ENCODE results near the gene FAM111B.
"Not testable (repeated sequence)": the region's sequence is repeated elsewhere in the genome, so short reads cannot be mapped to it uniquely, and the experiment has no call there.

The FAM111B gene

DNA sequence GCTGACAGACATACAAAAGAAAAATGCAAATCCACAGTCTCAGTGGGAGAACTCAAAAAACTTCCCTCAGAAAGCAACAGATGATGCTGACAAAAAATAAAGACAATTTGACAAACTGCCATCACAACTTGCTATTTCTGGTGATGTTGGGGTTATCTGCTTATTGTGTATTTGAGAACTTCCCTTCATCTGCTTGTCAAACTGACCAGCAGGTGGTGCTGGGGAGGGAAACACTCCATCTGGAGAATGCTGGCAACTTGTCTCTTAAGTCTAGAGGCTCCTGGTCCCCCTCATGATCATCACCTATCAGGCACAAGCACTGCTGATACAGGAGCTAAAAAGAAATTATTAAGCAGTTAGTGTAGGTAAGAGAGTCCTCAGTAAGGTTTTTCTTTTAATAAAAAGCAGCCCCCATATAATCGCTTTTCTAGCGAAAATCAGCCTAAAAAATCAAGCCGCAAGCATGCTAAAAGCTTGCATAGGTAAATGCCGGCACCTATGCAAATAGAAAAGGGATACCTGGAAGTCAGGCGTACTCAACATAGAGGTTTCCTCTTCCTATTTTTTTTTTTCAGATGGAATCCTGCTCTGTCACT is 9.8 kb upstream of the FAM111B start:
- in situ Hi-C loops (cut with HindIII; ENCODE audit: low sequenced_read_pairs), result no loop called here

DNA sequence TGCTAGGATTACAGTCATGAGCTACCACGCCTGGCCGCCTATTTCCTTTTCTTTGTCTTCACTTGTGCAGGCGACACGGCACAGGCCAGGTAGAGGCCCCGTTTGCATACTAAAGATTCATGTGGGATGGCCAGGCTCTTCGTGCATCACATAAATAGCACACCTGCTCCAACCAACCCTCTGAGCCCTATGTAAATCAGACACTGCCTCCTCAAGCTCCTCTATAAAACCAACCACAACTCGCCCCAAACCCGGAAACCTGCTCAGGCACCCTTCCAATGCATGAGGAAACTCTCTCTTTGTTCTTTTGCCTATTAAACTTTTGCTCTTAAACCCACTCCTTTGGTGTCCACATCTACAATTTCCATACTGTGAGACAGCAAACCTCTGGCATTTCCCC is 9.1 kb upstream of the FAM111B start:
- in situ Hi-C loops (cut with HindIII; ENCODE audit: low sequenced_read_pairs), result not testable (repeated sequence)

DNA sequence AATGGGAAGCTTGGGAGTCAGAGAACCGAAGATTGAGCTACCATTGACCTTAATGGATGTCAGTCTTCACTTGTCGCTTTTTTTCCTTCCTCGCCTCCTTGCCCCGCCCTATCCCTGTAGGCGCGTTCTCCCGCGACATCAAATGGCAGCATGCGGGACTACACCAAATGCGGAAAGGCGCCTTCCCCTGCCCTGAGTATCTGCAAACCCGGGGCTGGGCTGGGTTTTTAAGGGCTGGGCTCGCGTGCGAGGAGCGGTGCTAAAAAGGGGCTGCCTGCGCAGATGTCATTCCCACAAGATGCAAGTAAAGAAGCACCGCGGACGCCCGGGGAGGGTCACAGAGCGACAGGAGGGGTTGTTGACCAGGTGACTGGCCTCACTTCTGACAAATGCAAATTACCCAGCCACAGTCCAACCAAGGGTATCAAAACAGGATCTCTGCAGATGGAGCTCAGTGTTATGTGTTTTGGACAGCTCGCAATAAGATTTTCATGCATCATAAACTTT is 4.7 kb upstream of the FAM111B start:
- in situ Hi-C loops (cut with HindIII; ENCODE audit: low sequenced_read_pairs), result no loop called here

- in situ Hi-C loops (cut with HindIII; ENCODE audit: low sequenced_read_pairs), result not testable (repeated sequence)
These were observed 684 bp downstream of the FAM111B start for GRCh38 chr11:59107721-59108120.

GRCh38 chr11:59112494-59112893 is 5.5 kb downstream of the FAM111B start:
- in situ Hi-C loops (cut with HindIII; ENCODE audit: low sequenced_read_pairs), result no loop called here

DNA sequence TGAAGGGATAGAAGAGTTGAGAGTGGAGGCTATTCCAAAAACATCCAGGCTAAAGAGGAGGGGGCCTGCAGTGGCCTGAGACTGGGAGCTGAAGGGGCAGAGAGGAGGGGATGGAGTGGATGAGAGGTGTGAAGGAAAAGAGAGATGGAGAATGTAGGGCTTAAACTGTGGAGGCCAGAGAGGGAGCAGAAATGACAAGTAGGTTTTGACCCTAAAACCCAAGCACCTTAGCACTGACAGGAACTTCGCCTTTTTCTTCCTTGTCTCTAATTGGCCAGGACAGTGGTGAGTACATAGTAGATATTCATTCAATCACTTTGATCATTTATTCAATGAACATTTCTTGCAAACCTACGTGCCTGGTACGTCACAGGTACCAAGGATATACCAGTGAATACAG is 7.3 kb downstream of the FAM111B start:
- in situ Hi-C loops (cut with HindIII; ENCODE audit: low sequenced_read_pairs), result no loop called here

DNA sequence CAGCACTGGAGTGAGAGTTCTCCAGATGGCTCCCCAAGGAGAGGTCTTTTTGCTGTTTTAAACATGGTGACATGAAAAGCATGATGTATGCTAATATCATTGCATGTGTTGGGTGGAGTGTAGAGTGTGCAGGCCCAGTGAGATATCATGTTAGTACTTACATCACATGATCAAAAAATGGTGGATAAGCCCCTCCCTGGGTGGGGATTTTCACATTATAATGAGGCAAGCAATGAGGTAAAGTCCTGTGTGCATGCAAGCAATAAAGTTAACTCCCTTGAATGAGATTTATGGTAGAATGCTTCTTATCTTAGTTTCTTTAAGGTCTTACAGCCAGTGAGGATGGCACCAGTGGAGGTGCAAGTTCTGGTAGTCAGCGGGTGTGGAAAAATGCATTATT is 8.5 kb downstream of the FAM111B start:
- in situ Hi-C loops (cut with HindIII; ENCODE audit: low sequenced_read_pairs), result no loop called here

DNA sequence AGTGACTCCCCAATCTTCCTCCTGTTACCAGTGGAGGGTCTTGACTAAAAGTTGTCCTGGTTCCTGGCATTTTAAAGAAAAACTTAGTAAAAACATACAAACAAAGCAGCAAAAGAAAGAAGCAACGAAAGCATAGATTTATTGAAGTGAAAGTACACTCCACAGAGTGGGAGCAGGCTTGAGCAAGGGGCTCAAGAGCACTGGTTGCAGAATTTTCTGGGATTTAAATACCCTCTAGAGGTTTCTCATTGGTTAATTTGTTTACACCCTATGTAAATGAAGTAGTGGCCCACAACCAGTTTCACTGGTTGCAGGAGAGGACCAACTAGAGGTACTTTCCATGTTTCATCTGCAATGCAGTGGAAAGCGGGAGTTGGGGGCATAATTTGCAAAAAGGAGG is 10.7 kb downstream of the FAM111B start:
- in situ Hi-C loops (cut with HindIII; ENCODE audit: low sequenced_read_pairs), result no loop called here

DNA sequence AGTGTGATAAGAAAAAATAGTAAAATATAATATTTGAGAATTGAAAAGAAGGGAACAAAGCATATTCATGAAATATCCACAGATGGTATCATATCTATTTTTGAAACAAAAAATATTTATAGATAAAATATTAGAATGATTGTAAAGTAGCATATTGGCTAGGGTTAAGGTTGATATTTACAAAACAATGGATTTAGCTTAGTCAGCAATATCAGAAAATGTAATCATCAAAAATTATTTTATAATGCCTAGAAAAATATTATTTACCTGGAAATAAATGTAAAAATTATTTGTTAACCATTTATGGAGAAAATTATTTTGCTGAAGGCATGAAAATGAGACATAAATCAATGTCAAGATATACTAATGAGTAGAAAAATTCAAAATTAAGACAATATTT is 12.8 kb downstream of the FAM111B start:
- in situ Hi-C loops (cut with HindIII; ENCODE audit: low sequenced_read_pairs), result no loop called here

DNA sequence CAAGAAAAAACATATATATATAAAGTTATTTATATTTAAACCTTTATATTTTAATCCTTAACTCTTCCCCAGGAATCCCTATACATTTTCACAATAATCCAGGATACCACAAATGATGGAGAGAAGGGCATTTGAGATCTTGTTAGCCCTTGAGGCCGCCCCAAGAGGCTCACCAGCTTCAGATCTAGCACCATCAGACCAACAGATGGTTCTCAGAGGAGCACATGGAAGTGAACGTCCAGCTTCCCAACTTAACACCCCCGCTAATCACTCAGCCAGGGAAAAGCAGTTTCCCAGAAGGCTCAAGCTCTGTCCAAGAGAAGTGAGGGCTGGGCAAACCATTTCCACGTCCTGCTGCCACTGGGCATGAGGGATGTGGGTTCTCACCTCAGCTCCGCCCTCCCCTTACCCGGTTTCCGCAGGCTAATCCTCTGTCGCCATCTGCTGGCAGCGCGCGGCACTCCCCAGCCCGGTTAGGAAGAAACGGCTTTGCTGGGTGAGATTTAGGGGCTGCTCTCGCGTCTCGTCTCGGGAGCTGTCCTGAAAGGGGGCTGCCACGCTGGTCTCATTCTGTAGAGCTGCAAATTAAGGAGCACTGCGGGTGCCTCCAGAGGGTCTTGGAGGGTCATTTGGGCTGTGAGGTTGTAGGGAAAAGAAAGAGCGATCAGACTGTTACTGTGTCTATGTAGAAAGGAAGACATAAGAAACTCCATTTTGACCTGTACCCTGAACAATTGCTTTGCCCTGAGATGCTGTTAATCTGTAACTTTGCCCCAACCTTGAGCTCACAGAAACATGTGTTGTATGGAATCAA is 28.8 kb downstream of the FAM111B start:
- in situ Hi-C loops (cut with HindIII; ENCODE audit: low sequenced_read_pairs), result no loop called here

GRCh38 chr11:59136551-59136950 is 29.5 kb downstream of the FAM111B start:
- in situ Hi-C loops (cut with HindIII; ENCODE audit: low sequenced_read_pairs), result not testable (repeated sequence)

DNA sequence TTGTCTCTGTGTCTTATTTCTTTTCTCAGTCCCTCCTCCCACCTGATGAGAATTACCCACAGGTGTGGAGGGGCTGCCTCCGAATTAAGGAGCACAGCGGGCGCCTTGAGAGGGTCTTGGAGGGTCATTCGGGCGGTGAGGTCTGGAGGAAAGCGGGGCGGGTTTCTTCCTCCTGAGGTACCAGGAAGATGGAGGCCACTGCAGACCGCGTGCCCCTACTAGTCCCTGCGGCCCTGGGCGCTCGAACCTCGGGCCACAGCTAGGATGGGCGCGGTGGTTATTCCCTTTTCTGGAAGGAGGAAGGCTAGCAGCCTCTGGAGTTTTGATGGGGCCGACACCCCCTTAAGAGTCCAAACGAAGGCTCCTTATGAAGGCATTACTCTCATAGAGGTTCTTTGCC is 30.2 kb downstream of the FAM111B start:
- in situ Hi-C loops (cut with HindIII; ENCODE audit: low sequenced_read_pairs), result no loop called here

DNA sequence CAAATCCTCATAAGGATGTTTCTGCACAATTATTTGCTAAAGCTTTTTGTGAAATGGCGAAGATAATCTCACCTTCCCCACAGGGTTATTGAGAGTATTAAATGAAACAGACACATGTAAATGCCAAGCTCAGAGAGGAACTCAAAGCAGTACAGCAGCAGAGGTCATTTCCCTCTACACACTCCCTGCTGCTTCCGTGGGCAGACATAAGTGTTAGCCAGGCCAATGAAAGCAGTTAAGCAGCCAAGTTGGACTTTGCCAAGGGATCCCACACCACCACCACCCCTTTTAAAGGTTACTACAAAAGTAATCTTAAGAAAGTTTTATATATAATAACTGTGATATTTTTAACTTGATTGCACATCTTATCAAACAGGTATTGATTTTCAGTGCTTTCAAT is 31.6 kb downstream of the FAM111B start:
- in situ Hi-C loops (cut with HindIII; ENCODE audit: low sequenced_read_pairs), result no loop called here

DNA sequence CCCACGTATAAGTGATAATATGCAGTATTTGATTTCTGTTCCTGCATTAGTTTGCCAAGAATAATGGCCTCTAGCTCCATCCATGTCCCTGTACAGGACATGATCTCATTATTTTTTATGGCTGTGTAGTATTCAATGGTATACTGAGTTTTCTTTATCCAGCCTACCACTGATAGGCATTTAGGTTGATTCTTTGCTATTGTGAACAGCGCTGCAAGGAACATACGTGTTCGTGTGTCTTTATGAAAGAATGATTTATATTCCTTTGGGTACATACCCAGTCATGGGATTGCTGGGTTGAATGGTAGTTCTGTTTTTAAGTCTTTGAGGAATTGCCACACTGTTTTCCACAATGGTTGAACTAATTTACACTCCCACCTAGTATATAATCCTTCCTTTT is 34.2 kb downstream of the FAM111B start:
- in situ Hi-C loops (cut with HindIII; ENCODE audit: low sequenced_read_pairs), result no loop called here

DNA sequence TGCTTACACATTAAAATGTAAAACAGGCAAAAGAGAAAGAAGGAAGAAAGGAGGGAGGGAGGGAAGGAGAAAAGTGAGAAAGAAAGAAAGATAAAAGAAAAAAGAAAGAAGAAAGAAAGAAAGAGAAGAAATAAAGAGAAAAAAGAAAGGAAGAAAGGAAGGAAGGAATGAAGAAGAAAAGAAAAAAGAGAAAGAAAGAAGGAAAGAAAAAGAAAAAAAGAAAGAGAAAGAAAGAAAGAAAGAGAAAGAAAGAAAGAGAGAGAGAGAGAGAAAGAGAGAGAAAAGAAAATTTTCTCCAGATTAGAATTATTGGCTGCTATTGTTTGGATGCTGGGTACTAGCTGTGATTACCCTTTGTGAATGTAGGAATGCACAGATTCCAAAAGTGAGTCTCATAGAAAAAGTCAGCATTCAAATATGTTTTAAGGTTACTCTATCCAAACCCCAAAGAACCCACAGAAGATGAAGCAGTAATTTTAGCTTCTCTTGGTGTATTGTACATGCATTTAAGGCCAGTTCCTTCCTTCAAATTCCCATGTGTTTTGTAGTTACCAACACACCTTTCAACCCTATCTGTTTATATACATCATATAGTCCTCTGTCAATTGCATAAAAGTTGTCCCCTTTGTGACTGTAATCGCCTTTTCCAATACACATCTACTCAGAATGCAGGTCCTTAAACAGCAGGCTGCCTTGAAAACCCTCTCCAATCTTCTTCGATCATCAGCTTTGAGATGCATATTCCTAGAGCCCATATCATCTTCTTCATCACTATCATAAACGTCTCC is 34.8 kb downstream of the FAM111B start:
- in situ Hi-C loops (cut with HindIII; ENCODE audit: low sequenced_read_pairs), result no loop called here

DNA sequence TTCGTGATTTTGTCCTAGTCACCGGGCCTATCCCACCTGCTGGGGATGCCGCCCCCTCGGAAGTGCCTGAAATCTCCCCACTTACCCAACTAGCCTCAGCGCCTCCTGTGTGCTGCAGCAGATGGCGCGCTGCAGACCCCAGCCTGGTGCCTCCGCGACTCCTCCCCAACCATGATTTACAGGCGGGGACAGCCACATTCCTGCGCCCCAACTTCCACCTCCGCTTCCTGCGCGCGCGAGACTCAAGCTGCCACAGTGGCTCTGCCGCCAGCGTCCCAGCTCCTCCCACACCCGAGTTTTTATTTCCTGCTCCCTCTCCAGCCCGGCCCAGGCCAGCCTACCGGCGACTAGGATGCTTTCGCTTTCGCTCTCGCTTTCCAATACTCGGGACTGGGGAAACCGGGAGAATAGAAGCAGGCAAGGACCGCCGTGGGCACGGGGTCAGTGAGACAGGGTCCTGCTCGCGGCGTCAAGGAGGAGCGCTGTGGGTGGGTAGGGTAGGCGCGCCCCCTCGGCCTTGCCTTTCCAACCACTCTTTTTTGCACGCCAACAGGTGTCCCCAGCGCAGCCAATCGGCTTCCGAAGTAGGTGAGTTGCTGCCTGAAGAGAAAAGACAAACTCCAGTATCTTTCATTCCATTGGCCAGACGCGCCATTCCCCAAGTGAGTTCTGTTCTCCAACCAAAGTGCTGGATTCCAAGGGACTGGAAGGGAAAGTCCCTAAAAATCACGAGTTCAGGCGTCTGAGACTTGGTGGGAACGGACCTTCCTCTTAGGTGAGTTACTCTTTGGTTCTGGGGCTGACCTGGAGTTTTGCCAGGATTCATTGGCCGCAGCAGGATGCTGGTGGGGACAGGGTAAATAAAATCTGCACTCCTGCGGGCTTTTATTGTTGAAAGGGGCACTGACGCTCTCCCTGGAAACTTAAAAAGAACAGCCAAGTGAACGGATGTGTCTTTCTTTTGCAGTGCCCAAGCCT is 35.8 kb downstream of the FAM111B start, which contains the start of gene FAM111A:
FAM111A (plus strand) TSS at position 327 of the 978 bp plus-strand sequence. CDS start 6,017 bp downstream, outside the sequence.
- in situ Hi-C loops (cut with HindIII; ENCODE audit: low sequenced_read_pairs), result no loop called here

GRCh38 chr11:59144096-59144495 is 37.1 kb downstream of the FAM111B start:
- in situ Hi-C loops (cut with HindIII; ENCODE audit: low sequenced_read_pairs), result no loop called here

GRCh38 chr11:59144579-59145345 is 37.7 kb downstream of the FAM111B start:
- in situ Hi-C loops (cut with HindIII; ENCODE audit: low sequenced_read_pairs), result no loop called here

DNA sequence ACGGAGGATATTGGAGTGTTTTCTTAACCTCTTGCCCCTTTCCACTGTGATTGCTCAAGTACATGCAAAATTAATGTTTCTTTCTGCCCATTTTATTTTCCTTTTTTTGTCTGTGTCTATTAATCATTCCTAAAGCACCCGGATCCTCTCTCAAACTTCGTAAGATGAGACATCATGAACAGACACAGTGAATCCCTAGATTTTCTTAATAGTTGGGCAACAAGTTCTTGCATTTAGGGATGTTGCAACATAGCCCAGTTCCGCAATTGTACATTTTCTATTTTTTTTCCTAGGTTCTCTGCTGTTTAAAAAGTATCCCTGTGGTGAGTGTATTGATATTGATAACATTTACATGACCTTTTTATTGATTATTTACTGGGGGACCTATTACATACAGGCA is 38.5 kb downstream of the FAM111B start:
- in situ Hi-C loops (cut with HindIII; ENCODE audit: low sequenced_read_pairs), result no loop called here

DNA sequence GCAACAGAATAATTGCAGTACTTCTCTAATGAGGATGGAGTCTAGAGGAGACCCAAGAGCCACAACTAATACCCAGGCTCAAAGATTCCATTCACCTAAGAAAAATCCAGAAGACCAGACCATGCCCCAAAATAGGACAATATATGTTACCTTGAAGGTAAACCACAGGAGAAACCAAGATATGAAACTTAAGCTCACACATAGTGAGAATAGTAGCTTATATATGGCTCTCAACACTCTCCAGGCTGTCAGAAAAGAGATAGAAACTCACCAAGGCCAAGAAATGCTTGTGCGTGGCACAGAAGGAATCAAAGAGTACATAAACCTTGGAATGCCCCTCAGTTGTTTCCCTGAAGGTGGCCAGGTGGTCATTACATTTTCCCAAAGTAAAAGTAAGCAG is 44.7 kb downstream of the FAM111B start:
- in situ Hi-C loops (cut with HindIII; ENCODE audit: low sequenced_read_pairs), result no loop called here

All from DLD1 (cell line).